Hematopoietic multipotent progenitor cell treated with erythropoietin and hydrocortisone succinate and interleukin-3 and kit ligand, for 17 days (in vitro differentiated cells): ENCODE data around the gene IL15.
"Not testable (repeated sequence)": the region's sequence is repeated elsewhere in the genome, so short reads cannot be mapped to it uniquely, and the experiment has no call there.

Source experiments
- DNase-seq: peaks from one replicate; pipeline ENCODE4 v3.0.0-alpha.2; 2015; ENCODE audit warnings: low spot score

Gene IL15

DNA sequence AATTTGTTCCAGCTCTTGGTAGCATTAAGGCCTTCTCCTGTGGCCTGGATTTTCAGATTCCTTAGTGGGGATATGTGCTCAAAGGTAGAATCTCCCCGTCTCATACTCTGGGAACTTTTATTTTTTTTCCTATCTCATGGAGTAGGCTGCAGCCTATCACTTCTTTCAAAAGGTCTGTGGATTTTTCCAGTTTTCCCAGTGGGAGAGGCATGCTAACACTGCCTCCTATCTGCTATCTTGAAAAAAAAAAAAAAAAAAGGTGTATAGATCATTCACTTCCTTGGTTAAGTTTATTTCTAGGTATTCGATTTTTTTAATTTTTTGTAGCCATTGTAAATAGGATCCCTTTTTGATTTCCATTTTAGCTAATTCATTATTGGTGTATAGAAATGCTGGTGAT, 67.1 kb downstream of the IL15 start:
- DNase-seq: no peak

DNA sequence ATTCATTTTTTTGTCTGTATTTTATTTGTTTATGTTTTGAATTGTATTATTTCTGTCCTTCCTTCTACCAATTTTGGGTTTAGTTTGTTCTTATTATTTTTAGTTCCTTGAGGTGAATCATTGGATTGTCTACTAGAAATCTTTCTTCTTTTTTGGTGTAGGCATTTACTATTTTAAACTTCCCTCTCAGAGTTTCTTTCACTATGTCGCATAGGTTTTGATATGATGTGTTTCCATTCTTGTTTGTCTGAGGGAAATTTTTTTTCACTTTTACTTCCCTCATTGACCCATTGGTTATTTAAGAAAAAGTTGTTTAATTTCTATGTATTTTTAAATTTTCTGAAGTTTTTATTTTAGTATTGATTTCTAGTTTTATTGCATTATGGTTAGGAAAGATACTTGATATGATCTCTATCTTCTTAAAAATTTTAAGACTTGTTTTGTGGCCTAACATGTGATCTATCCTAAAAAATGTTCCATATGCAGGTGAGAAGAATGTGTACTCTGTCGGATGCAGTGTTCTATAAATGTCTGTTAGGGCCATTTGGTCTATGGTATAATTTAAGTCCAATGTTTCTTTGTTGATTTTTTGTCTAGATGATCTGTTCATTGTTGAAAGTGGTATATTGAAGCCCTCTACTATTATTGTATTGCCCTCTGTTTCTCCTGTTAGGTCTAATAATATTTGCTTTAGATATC, 68.8 kb downstream of the IL15 start:
- no peak for DNase-seq

DNA sequence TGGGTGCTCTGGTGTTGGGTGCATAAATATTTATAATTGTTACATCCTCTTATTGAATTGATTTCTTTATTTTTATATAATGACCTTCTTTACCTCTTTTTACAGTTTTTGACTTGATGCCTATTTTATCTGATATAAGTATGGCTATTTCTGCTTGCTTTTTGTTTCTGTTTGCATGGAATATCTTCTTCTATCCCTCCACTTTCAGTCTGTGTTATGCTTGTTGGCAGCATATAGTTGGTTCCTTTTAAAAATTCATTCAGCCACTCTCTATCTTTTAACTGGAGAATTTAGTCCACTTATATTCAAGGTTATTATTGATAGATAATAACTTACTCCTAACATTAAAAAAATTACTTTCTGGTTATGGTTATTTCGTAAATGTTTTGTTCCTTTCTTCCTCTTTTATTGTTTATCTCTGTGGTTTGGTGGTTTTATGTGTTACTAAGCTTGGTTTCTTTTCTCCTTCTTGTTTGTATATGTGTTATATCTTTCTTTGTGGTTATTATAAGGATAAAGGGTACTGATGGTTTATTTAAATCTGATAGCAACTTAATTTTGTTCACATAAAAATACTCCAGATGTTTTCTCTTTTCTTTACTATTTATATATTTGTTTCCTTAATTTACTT, 69.5 kb downstream of the IL15 start:
- no peak for DNase-seq

DNA sequence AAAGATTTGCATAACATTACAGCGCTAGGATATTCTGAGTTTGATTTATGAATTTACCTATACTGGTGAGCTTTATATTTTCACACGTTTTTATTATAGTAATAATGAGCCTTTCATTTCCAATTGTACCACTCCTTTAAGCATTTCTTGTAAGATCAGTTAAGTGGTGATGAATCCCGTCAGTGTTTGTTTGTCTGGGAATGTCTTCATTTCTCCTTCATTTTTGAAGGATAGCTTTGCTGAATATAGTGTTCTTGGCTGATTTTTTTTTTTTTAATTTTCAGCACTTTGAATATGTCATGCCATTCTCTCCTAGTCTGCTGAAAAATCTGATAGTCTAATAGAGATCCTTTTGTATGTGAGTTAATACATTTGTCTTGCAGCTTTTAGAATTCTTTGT, 70.1 kb downstream of the IL15 start:
- DNase-seq: no peak

DNA sequence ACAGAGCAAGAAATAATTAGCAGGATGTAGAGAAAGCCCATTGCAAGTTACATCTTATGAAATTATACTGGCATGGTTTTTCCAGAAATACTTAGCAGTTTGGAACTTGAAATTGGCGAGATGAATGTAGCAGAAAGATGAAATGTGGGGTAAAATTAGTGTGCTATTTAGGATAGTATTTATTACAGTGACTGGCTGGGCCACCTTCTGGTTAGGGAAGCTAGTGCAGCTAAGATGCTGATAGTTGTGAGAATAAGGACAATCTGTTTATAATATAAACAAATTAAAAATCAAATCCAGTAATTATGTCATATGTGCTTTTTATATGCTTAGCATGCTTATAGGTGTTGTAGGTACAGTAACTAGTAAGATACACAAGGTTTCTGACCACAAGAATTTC, 74.8 kb downstream of the IL15 start:
- no peak for DNase-seq

DNA sequence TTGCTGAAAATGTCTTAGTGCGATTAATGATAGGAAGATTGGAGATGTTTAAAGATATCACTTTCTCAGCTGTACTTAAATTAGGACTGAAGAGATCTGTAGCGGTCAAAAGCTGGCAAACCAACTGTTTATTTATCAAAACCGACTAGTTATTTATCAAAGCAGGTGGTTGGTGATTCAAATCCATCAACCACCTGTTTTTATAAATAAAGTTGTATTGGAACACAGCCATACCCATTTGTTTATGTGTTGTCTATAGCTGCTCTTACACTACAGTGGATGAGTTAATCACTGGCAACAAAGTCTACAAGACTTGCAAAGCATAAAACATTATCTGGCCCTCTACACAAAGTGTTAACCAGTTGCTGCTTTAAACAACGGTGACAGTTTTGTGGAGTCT, 76.8 kb downstream of the IL15 start:
- no peak for DNase-seq

DNA sequence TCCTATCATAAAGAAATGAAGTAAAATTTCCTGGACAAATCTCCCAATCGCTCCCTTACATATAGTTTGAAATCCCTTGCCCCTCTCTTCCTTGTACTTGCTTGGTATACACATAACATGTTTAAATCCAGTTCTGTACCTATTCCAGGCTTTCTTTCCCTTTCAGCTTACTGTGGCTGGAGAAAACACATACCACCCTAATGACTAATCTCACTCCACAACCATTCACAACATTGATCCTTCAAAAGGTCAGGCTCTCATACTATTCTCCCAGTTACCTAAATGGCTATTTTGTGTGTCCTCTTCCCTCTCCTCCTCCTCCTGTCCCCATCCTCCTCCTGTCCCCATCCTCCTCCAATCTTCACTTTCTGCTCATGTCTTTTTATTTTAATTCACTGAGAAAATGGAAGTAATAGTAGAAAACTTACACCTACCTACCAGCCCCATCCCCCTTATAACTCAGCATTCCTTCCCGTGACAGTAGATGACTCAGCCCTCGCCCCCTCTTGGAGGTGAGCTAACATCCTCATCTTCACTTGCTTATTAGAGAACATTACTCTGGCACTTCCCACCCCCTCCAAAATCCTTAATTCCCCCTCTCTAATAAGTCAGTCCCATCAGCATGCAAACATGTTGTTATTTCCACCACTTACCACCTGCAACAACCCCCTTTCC, 77.5 kb downstream of the IL15 start:
- DNase-seq: no peak

DNA sequence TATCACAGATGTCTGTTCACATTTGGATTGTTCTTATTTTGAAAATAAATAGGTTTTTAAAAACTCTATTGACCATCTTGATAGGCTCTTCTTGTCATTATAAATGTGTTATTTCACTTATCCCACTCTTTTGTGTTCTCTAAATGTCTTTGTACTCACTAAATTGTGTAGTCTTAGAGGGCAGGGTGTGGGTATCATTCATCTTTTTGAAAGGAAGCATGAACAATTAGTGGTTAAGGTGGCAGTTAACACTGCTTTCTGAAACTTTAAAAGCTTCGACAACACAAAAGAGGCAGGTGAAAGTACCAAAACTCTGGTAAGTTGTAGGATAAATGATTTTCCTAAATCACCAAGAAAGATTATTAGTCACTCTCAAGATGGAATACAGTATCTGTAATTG, 83.2 kb downstream of the IL15 start:
- DNase-seq: no peak

DNA sequence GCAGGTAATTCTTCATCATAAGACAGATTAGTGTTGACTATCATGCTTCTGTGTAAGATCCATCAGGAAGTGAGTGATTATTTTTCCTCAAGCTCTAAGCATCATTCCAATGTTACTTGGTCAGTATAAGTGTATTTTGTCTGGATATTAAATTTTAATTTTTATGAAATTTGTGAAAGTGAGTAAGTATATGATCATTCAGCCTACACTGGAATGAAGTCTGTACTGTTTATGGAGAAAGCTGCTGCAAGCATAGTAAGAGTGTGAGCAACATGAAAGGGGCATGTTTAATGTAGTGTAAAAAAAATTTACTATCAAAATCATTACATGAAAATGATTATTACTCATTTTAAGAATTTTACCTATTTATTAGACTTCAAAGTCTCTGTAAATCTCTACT, 84.8 kb downstream of the IL15 start:
- no peak for DNase-seq

DNA sequence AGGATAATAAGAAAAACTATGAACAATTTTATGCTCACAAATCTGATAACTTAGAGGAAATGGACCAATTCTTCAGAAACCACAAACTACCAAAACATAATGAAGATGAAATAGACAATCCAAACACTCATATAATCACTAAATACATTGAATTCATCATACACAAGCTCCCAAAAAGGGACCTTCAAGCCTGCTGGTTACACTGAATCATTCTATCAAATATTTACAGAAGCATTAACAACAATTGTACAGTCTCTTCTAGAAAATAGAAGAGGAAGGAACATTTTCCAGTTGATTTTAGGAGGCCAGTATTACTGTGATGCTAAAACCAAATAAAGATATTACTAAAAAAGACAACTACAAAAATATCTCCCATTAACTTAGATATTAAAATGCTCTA, 88.3 kb downstream of the IL15 start:
- DNase-seq: no peak

DNA sequence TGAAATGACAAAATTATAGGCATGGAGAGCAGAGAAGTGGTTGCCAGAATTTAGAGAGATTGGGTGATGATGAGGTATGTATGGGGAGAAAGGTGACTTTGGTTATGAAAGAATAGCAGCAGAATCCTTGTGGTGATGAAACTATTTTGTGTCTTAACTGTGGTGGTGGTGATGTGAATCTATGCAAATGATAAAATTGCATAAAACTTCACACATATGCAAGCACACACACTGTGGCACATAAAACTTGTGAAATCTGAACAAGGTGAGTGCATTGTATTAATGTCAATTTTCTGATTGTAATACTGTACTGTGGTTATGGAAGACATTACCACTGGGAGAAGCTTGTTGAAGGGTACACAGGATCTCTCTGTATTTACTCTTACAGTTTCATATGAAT, 91.0 kb downstream of the IL15 start:
- no peak for DNase-seq

DNA sequence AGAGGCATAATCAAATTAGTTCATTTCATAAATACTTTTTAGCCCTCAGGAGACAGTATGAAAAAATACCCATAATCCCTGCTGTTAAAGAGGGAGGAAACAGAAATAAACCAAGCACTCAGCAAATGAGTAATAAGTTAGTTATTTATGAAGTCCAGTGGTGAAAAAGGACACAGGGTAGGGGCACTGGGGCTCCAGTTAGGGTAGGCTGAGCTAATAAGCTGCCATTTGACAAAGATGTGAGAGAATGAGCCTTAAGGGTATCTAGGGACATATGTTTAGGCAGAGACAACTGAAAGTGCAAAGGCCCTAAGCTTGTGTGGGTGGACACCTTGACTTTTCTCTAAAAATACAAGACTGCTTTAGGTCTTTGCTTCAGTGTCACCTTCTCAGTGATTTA, 94.4 kb downstream of the IL15 start:
- no peak for DNase-seq

DNA sequence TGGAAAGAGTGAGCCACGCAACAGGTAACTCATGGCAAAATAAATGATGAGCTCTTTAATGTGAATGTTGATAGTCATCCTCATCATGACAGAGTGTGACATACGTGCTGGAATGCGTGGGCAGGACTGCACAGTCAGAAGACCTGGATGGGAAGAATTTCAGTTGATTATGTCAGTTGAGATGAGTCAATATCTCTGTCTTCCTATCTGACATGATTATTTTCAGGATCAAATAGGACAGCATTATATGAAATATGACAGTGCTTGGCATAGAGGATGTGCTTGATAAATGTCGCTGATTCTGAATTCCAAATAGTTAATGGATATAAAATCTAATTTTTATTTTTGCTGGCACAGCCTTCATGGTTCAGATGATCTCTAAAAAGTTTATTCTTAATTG, 95.1 kb downstream of the IL15 start:
- DNase-seq: no peak

DNA sequence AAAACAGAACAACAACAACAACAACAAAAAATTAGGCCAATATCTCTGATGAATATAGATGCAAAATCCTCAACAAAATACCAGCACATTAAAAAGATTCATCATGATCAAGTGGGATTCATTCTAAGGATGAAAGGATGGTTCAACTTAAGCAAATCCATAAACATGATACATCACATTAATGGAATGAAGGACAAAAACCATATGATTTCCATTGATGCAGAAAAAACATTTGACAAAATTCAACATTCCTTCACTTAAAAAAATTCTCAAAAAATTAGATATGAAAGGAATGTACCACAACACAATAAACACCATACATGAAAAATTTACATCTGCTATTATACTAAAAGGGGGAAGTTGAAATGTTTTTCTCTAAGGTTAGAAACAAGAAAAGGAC, 103.3 kb downstream of the IL15 start:
- no peak for DNase-seq

DNA sequence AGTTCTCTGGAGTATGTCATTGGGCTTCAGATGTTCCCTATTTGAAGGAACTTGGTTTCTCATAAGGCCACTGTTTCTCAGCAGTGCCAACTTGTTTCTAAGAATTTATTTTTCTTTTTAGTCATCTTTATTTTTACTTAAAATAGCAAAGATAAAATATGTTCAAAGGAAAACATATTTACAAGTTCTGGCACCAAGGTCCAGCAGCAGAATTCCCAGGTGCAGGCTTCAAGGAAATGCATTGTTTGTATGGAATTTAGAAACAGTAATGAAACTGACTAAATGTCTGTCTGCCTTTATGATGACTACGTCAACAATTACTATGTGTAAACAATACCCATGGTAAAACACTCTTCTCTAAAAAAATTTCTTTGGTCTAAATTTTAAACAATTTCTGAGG, 109.6 kb downstream of the IL15 start:
- no peak for DNase-seq

DNA sequence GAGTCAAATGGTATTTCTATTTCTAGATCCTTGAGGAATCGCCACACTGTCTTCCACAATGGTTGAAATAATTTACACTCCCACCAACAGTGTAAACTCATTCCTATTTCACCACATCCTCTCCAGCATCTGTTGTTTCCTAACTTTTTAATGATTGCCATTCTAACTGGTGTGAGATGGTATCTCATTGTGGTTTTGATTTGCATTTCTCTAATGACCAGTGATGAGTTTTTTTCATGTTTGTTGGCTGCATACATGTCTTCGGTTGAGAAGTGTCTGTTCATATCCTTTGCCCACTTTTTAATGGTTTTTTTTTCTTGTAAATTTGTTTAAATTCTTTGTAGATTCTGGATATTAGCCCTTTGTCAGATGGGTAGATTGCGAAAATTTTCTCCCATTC, 115.4 kb downstream of the IL15 start:
- DNase-seq: not testable (repeated sequence)

DNA sequence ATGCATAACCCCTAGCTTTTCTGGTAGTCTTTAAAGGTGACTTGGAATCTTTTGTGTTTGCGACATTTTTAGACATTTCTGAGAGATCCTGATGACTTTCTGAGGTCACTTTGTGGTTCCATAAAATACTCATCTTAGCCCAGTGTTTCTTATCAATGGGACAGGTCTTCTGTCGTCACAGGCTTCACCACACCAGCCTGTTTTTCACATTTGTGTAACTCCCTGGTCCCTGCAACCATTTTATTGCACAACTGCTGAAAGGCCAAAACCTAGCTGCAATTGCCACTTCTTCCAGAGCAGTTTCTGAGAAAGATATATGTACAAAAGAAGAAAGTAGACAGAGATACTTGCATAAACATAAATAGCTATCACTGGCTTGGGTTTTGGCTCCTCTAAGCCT, 120.9 kb downstream of the IL15 start:
- no peak for DNase-seq

DNA sequence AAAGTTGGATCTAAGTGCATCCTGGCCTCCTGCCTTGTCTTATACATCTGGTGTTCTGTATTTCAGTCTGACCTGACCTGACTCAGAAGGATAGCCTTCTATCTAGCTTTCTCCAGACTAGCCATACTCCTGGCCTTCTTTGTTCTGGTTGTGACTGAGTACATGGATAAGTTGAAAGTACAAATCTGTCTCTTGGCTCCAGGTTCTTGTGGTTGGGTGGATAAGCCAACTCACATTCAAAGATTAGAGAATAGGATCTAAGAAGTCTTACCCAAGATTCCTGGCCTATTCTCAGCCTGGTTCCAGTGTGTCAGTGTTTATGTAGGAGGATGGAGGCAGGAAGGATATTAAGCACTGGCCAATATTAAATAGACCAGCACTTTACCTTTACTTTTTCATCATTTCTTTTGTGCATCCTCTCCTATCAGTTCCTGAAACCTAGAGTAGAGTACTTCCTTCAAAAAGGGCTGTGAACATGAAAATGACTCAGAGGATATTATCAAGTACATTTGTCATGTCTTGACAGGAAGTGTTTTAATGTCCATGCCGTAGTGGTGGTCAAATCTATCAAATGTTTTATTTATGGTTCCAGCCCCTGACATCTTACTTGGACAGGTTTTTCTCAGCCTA, 123.5 kb downstream of the IL15 start:
- DNase-seq: no peak

DNA sequence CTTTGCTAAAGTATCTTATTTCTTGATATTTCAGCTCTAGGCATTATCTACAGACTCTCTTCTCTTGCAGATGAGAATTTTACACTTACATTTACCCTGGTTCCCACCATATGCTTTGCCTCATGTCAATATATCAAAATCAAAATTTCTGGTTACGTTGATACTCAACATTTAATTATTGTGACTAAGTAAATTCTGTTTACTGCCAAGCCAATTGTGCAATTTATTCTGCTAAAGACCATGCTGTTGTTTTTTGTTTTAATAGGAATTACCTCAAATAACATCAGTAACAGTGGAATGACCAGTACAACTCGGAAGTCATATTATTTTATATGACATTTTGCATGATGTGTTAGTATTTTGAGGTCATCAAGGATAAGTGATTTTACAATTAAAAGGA, 125.5 kb downstream of the IL15 start:
- no peak for DNase-seq

DNA sequence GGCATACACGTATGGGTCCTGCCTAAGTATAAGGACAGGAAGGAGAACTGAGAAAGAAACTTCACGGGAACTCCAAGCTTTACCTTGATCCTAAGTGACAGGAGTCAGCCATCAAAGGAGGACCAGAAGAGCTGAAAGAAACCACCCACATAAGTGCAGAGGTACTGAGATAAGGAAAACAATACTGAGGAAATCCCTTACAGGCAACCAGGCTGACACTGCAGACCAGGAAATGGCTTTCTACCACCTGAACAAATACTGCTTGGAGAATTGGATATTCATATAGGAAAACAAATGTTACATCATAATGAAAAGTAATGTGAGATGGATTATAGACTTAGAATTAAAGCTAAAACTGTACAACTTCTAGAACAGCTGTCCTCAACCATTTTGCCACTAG, 127.0 kb downstream of the IL15 start:
- no peak for DNase-seq

DNA sequence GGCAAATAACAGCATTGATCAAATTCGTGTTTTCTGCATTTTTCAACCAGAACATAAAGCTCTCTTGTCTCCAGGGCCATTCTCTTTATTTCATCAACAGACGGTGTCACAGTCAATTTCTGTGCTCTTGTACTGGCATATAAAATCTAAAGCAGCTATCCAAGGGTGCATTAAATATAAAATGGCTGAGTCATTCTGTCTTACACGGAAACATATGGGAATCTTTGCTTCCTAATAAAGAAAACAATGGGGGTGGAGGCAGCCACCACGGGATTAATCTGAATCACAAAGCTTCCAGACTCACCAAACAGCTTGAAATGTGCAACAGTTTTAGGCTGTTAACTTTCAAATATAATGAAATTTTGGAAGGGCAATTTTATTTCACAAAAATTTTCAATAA, 132.6 kb downstream of the IL15 start:
- DNase-seq: no peak

DNA sequence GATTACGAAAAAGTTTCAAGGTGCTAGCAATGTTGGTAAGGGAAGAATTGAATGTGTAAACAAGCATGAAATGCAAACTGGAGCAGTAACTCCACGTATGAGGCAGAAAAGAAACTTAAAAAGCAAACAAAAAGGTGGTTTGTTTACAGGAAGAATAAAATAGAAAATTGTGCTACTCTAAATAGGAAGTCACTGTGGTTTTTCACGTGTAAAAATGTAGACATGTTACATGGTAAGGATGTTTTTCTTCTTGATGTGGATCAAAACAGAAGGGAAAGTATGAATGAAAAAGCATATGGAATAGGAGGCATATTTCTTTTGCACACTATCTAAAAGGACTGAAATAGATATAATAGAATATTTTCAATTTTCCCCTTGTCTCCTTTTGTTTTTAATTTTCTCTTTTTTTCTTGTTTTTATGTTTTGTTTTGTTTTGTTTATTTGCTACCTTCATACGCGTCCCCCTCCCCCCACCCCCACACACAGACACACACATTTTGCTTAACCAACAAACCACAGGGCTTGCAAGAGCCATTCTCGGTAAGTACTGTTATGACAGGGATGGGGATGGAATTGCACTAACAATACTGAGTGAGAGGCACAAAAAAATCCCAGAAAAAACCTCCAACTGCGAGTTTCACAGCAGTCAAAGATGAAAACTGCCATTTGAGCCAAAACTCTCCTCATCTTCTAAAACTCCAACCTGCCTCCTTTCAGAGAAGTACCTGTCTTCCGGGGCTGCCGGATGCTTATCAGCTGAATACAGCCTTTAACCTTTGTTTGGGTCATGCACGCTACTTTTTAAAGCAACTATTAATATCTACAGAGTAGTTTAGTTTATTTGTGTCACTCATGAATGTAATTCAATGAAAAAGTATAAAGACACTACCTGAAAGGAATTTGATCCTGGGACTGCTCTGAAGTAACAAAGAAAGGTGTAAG, 135.8 kb downstream of the IL15 start:
- DNase-seq: no peak
